ENCODE data around the gene SLC26A3. TPM values are rescaled to one million over a fixed set of nuclear protein-coding genes. Genes with fewer than 3 reads are reported as not detected.

SLC26A3 gene
- total RNA-seq, 2 donors from 2014 or later: 0.91 to 3.3 TPM

DNA sequence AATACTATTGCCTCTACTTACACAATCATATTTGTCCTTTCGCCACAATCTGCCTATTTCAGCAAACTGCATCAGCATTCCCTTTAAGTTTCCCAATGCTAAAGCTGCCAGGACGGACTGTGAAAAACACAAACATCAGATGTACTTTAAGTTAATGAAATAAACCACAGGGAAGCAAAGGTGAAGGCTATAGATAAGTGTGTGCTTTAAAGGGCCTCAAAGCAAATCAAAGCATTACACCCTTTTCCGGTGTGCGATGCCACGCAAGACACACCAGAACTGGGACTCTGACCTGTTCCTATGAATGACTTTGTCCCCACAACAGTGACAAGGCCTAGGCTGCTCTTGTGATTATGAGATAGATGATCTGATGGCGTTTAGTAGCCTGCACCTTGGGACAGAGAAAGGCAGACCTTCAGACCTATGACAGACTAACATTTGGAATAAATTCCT lies 23.4 kb downstream of the SLC26A3 start:
- no peak overlapping the region for H3K4me3 ChIP-seq
- peaks cover under 1% of the 10 kb centered on the region for H3K4me1 ChIP-seq (replicated peaks)
- no peaks in the 10 kb centered on the region for H3K36me3 ChIP-seq
- WGBS: 89% methylated on average over 6 of the region's 6 CpGs
- intact Hi-C loops (cut with DNase I): loop anchor here (5.0 to 10.0 kb wide), 3 partner anchors 33 to 95 kb away; partner anchors contain the start of gene CBLL1
- H3K27me3 ChIP-seq (replicated peaks; ENCODE audit: insufficient read depth): no peaks in the 10 kb centered on the region
- peak overlapping the region in 1 of 2 donors; percentile 70 for H3K27ac ChIP-seq
- TF ChIP-seq POLR2A (IDR thresholded peaks at IDR 0.05): no peak
- no peak for TF ChIP-seq POLR2AphosphoS5 (IDR thresholded peaks at IDR 0.05)
- TF ChIP-seq, protein P1, sequence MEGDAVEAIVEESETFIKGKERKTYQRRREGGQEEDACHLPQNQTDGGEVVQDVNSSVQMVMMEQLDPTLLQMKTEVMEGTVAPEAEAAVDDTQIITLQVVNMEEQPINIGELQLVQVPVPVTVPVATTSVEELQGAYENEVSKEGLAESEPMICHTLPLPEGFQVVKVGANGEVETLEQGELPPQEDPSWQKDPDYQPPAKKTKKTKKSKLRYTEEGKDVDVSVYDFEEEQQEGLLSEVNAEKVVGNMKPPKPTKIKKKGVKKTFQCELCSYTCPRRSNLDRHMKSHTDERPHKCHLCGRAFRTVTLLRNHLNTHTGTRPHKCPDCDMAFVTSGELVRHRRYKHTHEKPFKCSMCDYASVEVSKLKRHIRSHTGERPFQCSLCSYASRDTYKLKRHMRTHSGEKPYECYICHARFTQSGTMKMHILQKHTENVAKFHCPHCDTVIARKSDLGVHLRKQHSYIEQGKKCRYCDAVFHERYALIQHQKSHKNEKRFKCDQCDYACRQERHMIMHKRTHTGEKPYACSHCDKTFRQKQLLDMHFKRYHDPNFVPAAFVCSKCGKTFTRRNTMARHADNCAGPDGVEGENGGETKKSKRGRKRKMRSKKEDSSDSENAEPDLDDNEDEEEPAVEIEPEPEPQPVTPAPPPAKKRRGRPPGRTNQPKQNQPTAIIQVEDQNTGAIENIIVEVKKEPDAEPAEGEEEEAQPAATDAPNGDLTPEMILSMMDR (IDR thresholded peaks at IDR 0.05): no peak
- no peak for DNase-seq (ENCODE audit: low spot score)
- H3K9me3 ChIP-seq: no peaks in the 10 kb centered on the region

DNA sequence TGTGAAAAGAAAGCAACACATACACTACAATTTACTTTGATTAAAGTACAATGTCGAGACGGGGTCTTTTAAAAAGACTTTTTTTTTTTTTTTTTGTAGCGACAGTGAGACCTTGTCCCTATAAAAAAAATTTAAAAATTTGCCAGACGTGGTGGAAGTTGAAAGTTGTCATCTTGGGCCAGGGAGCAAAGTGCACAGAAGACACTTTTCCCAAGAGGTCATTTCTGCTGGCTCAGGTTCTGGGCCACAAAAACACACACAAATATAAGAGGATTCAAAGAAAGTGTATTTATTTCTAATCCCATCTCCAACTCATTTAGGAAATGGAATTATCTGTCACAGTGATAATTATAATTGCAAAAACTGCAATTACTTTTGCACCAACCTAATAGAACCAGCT lies 24.7 kb downstream of the SLC26A3 start:
- Histone ChIP-seq H3K4me3 (no peak overlapping the region), H3K4me1 (replicated peaks) (no peaks in the 10 kb centered on the region), H3K9me3 (no peaks in the 10 kb centered on the region), H3K27ac (peak overlapping the region; percentile 59 to 70), H3K27me3 (replicated peaks; ENCODE audit: insufficient read depth) (no peaks in the 10 kb centered on the region), H3K36me3 (no peaks in the 10 kb centered on the region)
- WGBS: 83% methylated on average over 4 of the region's 4 CpGs
- no peak for DNase-seq (ENCODE audit: low spot score)
- intact Hi-C loops (cut with DNase I): loop anchor here (5.0 to 10.0 kb wide), 3 partner anchors 34 to 97 kb away; partner anchors contain the start of gene CBLL1
- TF ChIP-seq POLR2AphosphoS5 (IDR thresholded peaks at IDR 0.05) (no peak), POLR2A (IDR thresholded peaks at IDR 0.05) (no peak)
- TF ChIP-seq, protein P1 (IDR thresholded peaks at IDR 0.05): no peak

DNA sequence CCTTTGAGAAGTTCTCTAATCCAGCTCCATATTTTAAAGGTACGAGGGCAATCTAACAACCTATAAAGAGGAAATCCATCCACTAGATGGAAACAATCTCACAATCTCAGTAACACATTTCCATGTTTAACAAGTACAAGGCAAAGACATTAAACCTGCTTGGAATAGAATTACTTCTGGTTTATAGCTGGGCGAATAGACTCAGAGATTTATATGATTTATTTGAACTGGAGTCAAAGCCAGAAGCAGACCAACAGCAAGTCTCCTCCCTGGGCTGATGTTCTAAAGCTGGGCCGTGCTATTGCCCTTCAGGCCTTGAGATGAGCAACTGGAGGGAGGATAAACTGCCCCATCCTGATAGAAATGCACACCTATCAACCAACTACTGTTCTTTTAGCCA lies 25.3 kb downstream of the SLC26A3 start:
- H3K9me3 ChIP-seq: no peaks in the 10 kb centered on the region
- H3K36me3 ChIP-seq: no peaks in the 10 kb centered on the region
- DNase-seq (ENCODE audit: low spot score): peak; percentile 32
- H3K4me3 ChIP-seq: no peak overlapping the region
- intact Hi-C loops (cut with DNase I): loop anchor here (5.0 to 10.0 kb wide), 3 partner anchors 35 to 97 kb away; partner anchors contain the start of gene CBLL1
- no peaks in the 10 kb centered on the region for H3K4me1 ChIP-seq (replicated peaks)
- peak; percentile 73 for TF ChIP-seq POLR2AphosphoS5 (IDR thresholded peaks at IDR 0.05)
- TF ChIP-seq, protein P1 (IDR thresholded peaks at IDR 0.05): peak in 3 of 4 experiments; percentile 21 to 65 (median 29)
- no peak for TF ChIP-seq POLR2A (IDR thresholded peaks at IDR 0.05)
- H3K27ac ChIP-seq: peak overlapping the region; percentile 59 to 70
- no peaks in the 10 kb centered on the region for H3K27me3 ChIP-seq (replicated peaks; ENCODE audit: insufficient read depth)
- 36% methylated on average over 3 of the region's 3 CpGs for WGBS

DNA sequence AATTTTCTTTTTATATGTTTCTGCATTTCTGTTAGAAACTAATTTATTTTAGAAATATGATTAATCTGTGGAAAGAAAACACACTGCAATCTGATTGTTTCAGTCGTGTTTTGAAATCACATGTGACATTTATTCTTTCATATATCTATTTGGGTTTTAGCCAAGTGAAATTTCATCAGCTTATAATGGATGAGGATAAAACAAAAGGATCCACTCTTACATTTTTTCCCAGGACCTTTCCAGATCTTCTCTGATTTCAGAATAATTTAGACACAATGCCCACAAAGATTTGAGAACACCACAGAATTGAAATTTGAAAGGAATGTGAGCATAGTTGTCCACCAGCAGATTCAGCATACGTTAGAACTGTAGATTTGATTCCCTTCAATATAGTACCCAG lies 30.0 kb downstream of the SLC26A3 start:
- no peak overlapping the region for H3K4me3 ChIP-seq
- intact Hi-C loops (cut with DNase I): loop anchor here (10.0 kb wide), 1 partner anchor 102 kb away; no protein-coding TSS in a partner anchor
- no peak for TF ChIP-seq POLR2A (IDR thresholded peaks at IDR 0.05)
- H3K36me3 ChIP-seq: no peaks in the 10 kb centered on the region
- no peaks in the 10 kb centered on the region for H3K27me3 ChIP-seq (replicated peaks; ENCODE audit: insufficient read depth)
- WGBS: 64% methylated on average over 2 of the region's 2 CpGs
- DNase-seq (ENCODE audit: low spot score): no peak
- no peaks in the 10 kb centered on the region for H3K4me1 ChIP-seq (replicated peaks)
- no peaks in the 10 kb centered on the region for H3K9me3 ChIP-seq
- H3K27ac ChIP-seq: no peak overlapping the region

DNA sequence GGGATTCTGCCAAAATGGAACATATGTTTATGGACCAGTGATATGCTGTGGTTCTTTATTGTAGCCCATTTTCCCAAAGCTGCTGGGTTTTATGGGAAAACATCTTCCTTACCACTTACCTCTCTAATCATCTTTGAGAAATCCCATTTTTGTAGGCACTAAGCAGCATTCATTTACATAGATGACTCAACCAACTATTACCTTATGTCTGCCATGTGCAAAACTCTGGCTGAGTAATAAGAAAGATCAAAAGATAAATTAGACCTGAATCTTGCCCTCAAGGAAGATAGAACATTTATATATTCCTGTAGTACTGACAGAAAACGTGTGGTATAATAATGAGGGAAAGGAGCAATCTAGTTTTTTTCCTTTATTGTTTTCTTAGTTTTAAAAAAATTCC lies 34.8 kb downstream of the SLC26A3 start:
- TF ChIP-seq, protein P1 (IDR thresholded peaks at IDR 0.05): no peak
- no peak for TF ChIP-seq POLR2A (IDR thresholded peaks at IDR 0.05)
- TF ChIP-seq POLR2AphosphoS5 (IDR thresholded peaks at IDR 0.05): no peak

More for the DNA sequence above, 34.8 kb downstream of the SLC26A3 start:
- no peaks in the 10 kb centered on the region for H3K9me3 ChIP-seq
- no peaks in the 10 kb centered on the region for H3K36me3 ChIP-seq
- WGBS: 31% methylated on average over 1 of the region's 1 CpG
- H3K27ac ChIP-seq: no peak overlapping the region
- intact Hi-C loops (cut with DNase I): no loop called here
- H3K4me1 ChIP-seq (replicated peaks): no peaks in the 10 kb centered on the region
- no peak overlapping the region for H3K4me3 ChIP-seq
- no peak for DNase-seq (ENCODE audit: low spot score)
- no peaks in the 10 kb centered on the region for H3K27me3 ChIP-seq (replicated peaks; ENCODE audit: insufficient read depth)
